ENCODE results near the gene ZDHHC11B. TPM values are rescaled to one million over a fixed set of nuclear protein-coding genes. Genes with fewer than 3 reads are reported as not detected.
"Not testable (repeated sequence)": the region's sequence is repeated elsewhere in the genome, so short reads cannot be mapped to it uniquely, and the experiment has no call there.

Gene ZDHHC11B
- total RNA-seq, 1 experiment from 2014 or later = 1.4 TPM

DNA sequence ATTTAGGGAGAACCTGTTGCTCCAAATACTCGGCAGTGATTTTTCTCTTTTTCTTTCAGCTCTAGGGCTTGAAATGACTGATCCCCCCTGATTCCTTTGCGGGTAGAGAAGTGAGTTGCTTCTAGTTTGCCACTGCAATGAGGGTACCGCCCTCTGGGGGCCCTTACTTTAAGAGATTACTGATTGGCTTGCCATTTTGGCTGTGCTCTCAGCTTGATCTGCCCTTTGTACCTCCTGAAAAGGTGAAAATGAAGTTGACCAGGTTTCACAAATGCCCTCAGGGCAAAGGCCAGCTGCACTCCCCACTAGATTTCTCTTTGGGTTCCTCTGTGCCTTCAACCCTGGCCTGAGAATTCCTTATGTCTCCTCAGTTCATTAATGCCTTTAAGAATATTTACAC, 70.8 kb downstream of the ZDHHC11B start:
- H3K9me3 ChIP-seq (ENCODE audit: control insufficient read depth, low read depth, low read length); H4K5ac ChIP-seq (ENCODE audit: insufficient read length, low read depth, low read length); H3K23ac ChIP-seq (ENCODE audit: insufficient read length, low read depth, low read length); H4K8ac ChIP-seq (replicated peaks; ENCODE audit: insufficient read length, low read depth, low read length); H4K91ac ChIP-seq (ENCODE audit: insufficient read length, low read depth, low read length); H3K4ac ChIP-seq (ENCODE audit: low read depth, low read length); H3K9ac ChIP-seq (ENCODE audit: extremely low read depth, insufficient read length, low read length); DNase-seq; H2AK5ac ChIP-seq (ENCODE audit: insufficient read length, low read length); H3K27ac ChIP-seq (ENCODE audit: insufficient read length, low read depth, low read length); H3K56ac ChIP-seq (ENCODE audit: insufficient read length, low read depth, low read length); H3K79me1 ChIP-seq (ENCODE audit: insufficient read depth, low read depth, low read length, poor library complexity, severe bottlenecking); H4K20me1 ChIP-seq (ENCODE audit: control insufficient read depth, insufficient read depth, insufficient read length); H2AFZ ChIP-seq (ENCODE audit: low read length); H2BK120ac ChIP-seq (ENCODE audit: low read depth, low read length, poor library complexity, severe bottlenecking); H3K18ac ChIP-seq (ENCODE audit: insufficient read length, low read depth, low read length); H3K4me1 ChIP-seq (ENCODE audit: insufficient read depth, low read length); H3K4me1 Mint-ChIP-seq; H3K36me3 Mint-ChIP-seq (ENCODE audit: insufficient read depth in 1 of 3, low read depth in 3 of 3); H3K23me2 ChIP-seq (ENCODE audit: insufficient read length, low read depth, low read length, poor library complexity, severe bottlenecking); H2BK20ac ChIP-seq (ENCODE audit: low read depth, low read length, poor library complexity, severe bottlenecking); H2BK12ac ChIP-seq (ENCODE audit: insufficient read length, low read depth, low read length); H2BK5ac ChIP-seq (ENCODE audit: insufficient read length, low read length); H3T11ph ChIP-seq (ENCODE audit: low read length); H3K4me3 Mint-ChIP-seq; H2BK15ac ChIP-seq (ENCODE audit: low read depth, low read length); H3K14ac ChIP-seq (ENCODE audit: insufficient read depth, low read length); H3K27ac Mint-ChIP-seq; H3K27me3 ChIP-seq (ENCODE audit: insufficient read depth, low read length); H3K79me2 ChIP-seq (ENCODE audit: insufficient read depth, low read length); H3K4me2 ChIP-seq (ENCODE audit: insufficient read depth, insufficient read length, low read length): not testable (repeated sequence)
- H3K27me3 Mint-ChIP-seq (ENCODE audit: low read depth) = peaks cover 52% of the 10 kb centered on the region
- WGBS (ENCODE audit: extremely low coverage, insufficient read length, low lambda C conversion rate) = no CpG with 5 or more reads among the region's 3 CpGs
- H3K9me3 Mint-ChIP-seq = peaks cover 19 to 20% of the 10 kb centered on the region in 2 experiments

DNA sequence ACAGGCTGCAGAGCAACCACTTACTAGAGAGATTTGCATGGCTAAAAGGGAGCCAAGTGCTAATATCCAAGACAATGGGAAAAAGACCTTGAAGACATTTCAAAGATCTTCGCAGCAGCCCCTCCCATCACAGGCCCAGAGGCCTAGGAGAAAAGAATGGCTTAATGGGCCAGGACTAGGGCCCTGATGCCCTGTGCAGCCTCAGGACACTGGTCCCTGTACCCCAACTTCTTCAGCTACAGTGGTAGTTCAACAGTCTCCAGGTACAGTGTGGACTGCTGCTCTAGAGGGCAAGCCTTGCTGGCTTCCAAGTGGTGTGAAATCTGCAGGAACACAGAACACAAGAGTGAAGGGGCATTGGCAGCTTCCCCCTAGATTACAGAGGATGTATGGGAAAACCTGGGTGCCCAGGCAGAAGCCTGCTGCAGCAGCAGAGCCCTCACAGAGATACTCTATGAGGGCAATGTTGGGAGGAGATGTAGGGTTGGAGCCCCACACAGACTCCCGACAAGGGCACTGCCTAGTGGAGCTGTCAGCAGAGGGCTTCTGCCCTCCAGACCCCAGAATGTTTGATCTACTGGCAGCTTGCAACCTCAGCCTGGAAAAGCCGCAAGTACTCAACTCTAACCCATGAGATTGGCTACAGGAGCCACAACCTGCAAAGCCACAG, 75.5 kb downstream of the ZDHHC11B start:
- not testable (repeated sequence) for H3K79me1 ChIP-seq (ENCODE audit: insufficient read depth, low read depth, low read length, poor library complexity, severe bottlenecking); H2BK12ac ChIP-seq (ENCODE audit: insufficient read length, low read depth, low read length); H2BK15ac ChIP-seq (ENCODE audit: low read depth, low read length); H2BK5ac ChIP-seq (ENCODE audit: insufficient read length, low read length); H4K20me1 ChIP-seq (ENCODE audit: control insufficient read depth, insufficient read depth, insufficient read length); H3K27ac ChIP-seq (ENCODE audit: insufficient read length, low read depth, low read length); H2AK5ac ChIP-seq (ENCODE audit: insufficient read length, low read length); H3K4me3 Mint-ChIP-seq; H2BK20ac ChIP-seq (ENCODE audit: low read depth, low read length, poor library complexity, severe bottlenecking); H3K27me3 ChIP-seq (ENCODE audit: insufficient read depth, low read length); H3K23me2 ChIP-seq (ENCODE audit: insufficient read length, low read depth, low read length, poor library complexity, severe bottlenecking); H3K18ac ChIP-seq (ENCODE audit: insufficient read length, low read depth, low read length); H3K36me3 Mint-ChIP-seq (ENCODE audit: insufficient read depth in 1 of 3, low read depth in 3 of 3); H3K23ac ChIP-seq (ENCODE audit: insufficient read length, low read depth, low read length); H3K4me1 Mint-ChIP-seq; H3K79me2 ChIP-seq (ENCODE audit: insufficient read depth, low read length); H3K56ac ChIP-seq (ENCODE audit: insufficient read length, low read depth, low read length); H2AFZ ChIP-seq (ENCODE audit: low read length); H3K9ac ChIP-seq (ENCODE audit: extremely low read depth, insufficient read length, low read length); H3T11ph ChIP-seq (ENCODE audit: low read length); H3K4ac ChIP-seq (ENCODE audit: low read depth, low read length); H3K4me2 ChIP-seq (ENCODE audit: insufficient read depth, insufficient read length, low read length); H3K4me1 ChIP-seq (ENCODE audit: insufficient read depth, low read length); H3K9me3 ChIP-seq (ENCODE audit: control insufficient read depth, low read depth, low read length); H3K27ac Mint-ChIP-seq; H4K8ac ChIP-seq (replicated peaks; ENCODE audit: insufficient read length, low read depth, low read length); H2BK120ac ChIP-seq (ENCODE audit: low read depth, low read length, poor library complexity, severe bottlenecking); H4K91ac ChIP-seq (ENCODE audit: insufficient read length, low read depth, low read length); DNase-seq; H3K14ac ChIP-seq (ENCODE audit: insufficient read depth, low read length); H4K5ac ChIP-seq (ENCODE audit: insufficient read length, low read depth, low read length)
- no CpG with 5 or more reads among the region's 3 CpGs for WGBS (ENCODE audit: extremely low coverage, insufficient read length, low lambda C conversion rate)
- Mint-ChIP-seq H3K9me3 (peaks cover 13 to 16% of the 10 kb centered on the region in 2 experiments), H3K27me3 (ENCODE audit: low read depth) (peaks cover 14% of the 10 kb centered on the region)
